ENCODE results near the gene SELENON. TPM values are rescaled to one million over a fixed set of nuclear protein-coding genes. Genes with fewer than 3 reads are reported as not detected.

Gene SELENON
- total and polyA plus RNA-seq, 2 of the 4 experiments (the other 2 are of a cell fraction) = 9.1 to 114 TPM

- peak overlapping the region; percentile 38 for H2AK9ac ChIP-seq (replicated peaks; ENCODE audit: low read depth, low read length, poor library complexity)
- H4K8ac ChIP-seq (ENCODE audit: low read depth in 2 of 2, low read length in 2 of 2) = no peak overlapping the region
- H3K9ac ChIP-seq (ENCODE audit: low read depth, low read length) = no peak overlapping the region
- H2BK5ac ChIP-seq (ENCODE audit: low read depth, low read length, poor library complexity, severe bottlenecking) = no peak overlapping the region
- H3K56ac ChIP-seq (ENCODE audit: extremely low read depth, insufficient read depth, low read length) = no peak overlapping the region
- CTCF ChIA-PET = no interaction called here
- H2BK15ac ChIP-seq (ENCODE audit: low read depth, low read length) = no peak overlapping the region
- peaks cover 50% of the 10 kb centered on the region for H3K36me3 ChIP-seq (ENCODE audit: control insufficient read depth, insufficient read depth, low read length)
- peaks cover 5% of the 10 kb centered on the region for H3K4me1 ChIP-seq (ENCODE audit: control insufficient read depth, insufficient read depth, low read length)
- no peak overlapping the region for H3K4ac ChIP-seq (ENCODE audit: low read depth, low read length)
- TF ChIP-seq FOS (IDR thresholded peaks at IDR 0.05; ENCODE audit: low read depth, low read length) (no peak), ELK1 (IDR thresholded peaks at IDR 0.05; ENCODE audit: borderline replicate concordance, low read depth, low read length) (no peak), USF2 (IDR thresholded peaks at IDR 0.05; ENCODE audit: low read depth, low read length) (no peak), MAFK (IDR thresholded peaks at IDR 0.05; ENCODE audit: low read depth, low read length) (no peak), RAD21 (IDR thresholded peaks at IDR 0.05; ENCODE audit: low read length) (no peak), RCOR1 (IDR thresholded peaks at IDR 0.05; ENCODE audit: insufficient replicate concordance, low read length) (no peak), POLR2A (IDR thresholded peaks at IDR 0.05; ENCODE audit: low read depth, low read length) (no peak), SMC3 (IDR thresholded peaks at IDR 0.05; ENCODE audit: low read depth, low read length) (no peak), MXI1 (IDR thresholded peaks at IDR 0.05; ENCODE audit: borderline replicate concordance, low read depth, low read length) (no peak), NFE2L2 (IDR thresholded peaks at IDR 0.05; ENCODE audit: low read depth, low read length) (no peak), RFX5 (IDR thresholded peaks at IDR 0.05; ENCODE audit: low read depth, low read length) (no peak), BHLHE40 (IDR thresholded peaks at IDR 0.05; ENCODE audit: low read depth, low read length) (no peak), MAZ (IDR thresholded peaks at IDR 0.05; ENCODE audit: borderline replicate concordance, low read depth, low read length) (no peak)
- no peak overlapping the region for H4K5ac ChIP-seq (ENCODE audit: low read depth, low read length)
- H2BK20ac ChIP-seq (ENCODE audit: low read depth, low read length) = no peak overlapping the region
- no TSS peak for BruUV-seq (replicated peaks)
- no peak overlapping the region for H4K91ac ChIP-seq (ENCODE audit: insufficient read depth, low read depth, low read length)
- H3K27me3 ChIP-seq (ENCODE audit: control insufficient read depth, insufficient read depth, low read length) = no peaks in the 10 kb centered on the region
- in situ Hi-C loops (cut with MboI; ENCODE audit: low sequenced_read_pairs) = loop anchor here (25.0 kb wide), 2 partner anchors 402 to 577 kb away; partner anchors contain the start of genes RHCE, RSRP1 and SYF2
- intact Hi-C loops (cut with micrococcal nuclease) = loop anchor here (10.0 kb wide), 1 partner anchor 569 kb away; the partner anchor contains the start of gene RSRP1
- no peak overlapping the region for H2AK5ac ChIP-seq (ENCODE audit: low read depth, low read length)
- H3K23ac ChIP-seq (ENCODE audit: low read depth, low read length) = no peak overlapping the region
- peaks cover 11% of the 10 kb centered on the region for H4K20me1 ChIP-seq (ENCODE audit: insufficient read depth, low read length)
- H3K4me3 ChIP-seq (ENCODE audit: insufficient read depth, low read depth, low read length) = no peak overlapping the region
- no peak overlapping the region for H3K18ac ChIP-seq (ENCODE audit: low read depth, low read length)
- ATAC-seq (ENCODE audit: low read depth) = no peak
- H3K9me3 ChIP-seq (ENCODE audit: control insufficient read depth, insufficient read depth, low read length) = no peaks in the 10 kb centered on the region
- DNase-seq = no peak
- no peak overlapping the region for H3K14ac ChIP-seq (replicated peaks; ENCODE audit: low read depth, low read length)
- H3K27ac ChIP-seq (ENCODE audit: insufficient read depth, low read length) = no peak overlapping the region
- no peak overlapping the region for H2AFZ ChIP-seq (replicated peaks; ENCODE audit: low read length, poor library complexity)
- WGBS, 2 experiments (ENCODE audit: extremely low coverage in 2 of 2, insufficient read length in 1 of 2) = 80% methylated on average over 2 of the region's 24 CpGs; no CpG with 5 or more reads in 1 of the 2 experiments
- H3K4me2 ChIP-seq (ENCODE audit: low read depth, low read length) = no peak overlapping the region
- no peak overlapping the region for H2BK120ac ChIP-seq (ENCODE audit: low read depth, low read length)
- POLR2A ChIA-PET (ENCODE audit: unreplicated experiment) = no interaction called here
- peaks cover 5 to 24% of the 10 kb centered on the region in 2 experiments; a peak in 2 of 4 replicates for H3K79me1 ChIP-seq (ENCODE audit: low read depth in 1 of 2, low read length in 2 of 2)
- dilution Hi-C loops (cut with HindIII; ENCODE audit: low sequenced_read_pairs, unreplicated experiment) = no loop called here
- H3K9me1 ChIP-seq (ENCODE audit: insufficient read depth, low read length) = peaks cover 9% of the 10 kb centered on the region
These were observed 13.9 kb downstream of the SELENON start for GRCh38 chr1:25813734-25814471.
